SK-N-SH treated with all-trans-retinoic acid at 6 μM for 48 hours (cell line): ENCODE results near the gene RHBDL2.

Experiments used
- BACH2 ChIP-seq: fragments of 250-450 bp; sonication (Bioruptor Pico); IDR thresholded peaks from 2 replicates; pipeline ENCODE4 v1.9.0; 2021; ENCODE audit warnings: mild to moderate bottlenecking, borderline replicate concordance
- ESRRG ChIP-seq: fragments of 250-450 bp; sonication (Bioruptor Pico); IDR thresholded peaks from 2 replicates; pipeline ENCODE4 v1.6.1; 2021; ENCODE audit warnings: mild to moderate bottlenecking
- GLIS3 ChIP-seq: fragments of 250-450 bp; sonication (Bioruptor Pico); IDR thresholded peaks from 2 replicates; pipeline ENCODE4 v1.5.0; 2020; ENCODE audit warnings: mild to moderate bottlenecking, moderate library complexity
- ISL1 ChIP-seq: fragments of 250-450 bp; sonication (Bioruptor Pico); IDR thresholded peaks from 2 replicates; pipeline ENCODE4 v2.1.2; 2022; ENCODE audit warnings: mild to moderate bottlenecking, moderate library complexity
- ZFP30 ChIP-seq: fragments of 450-650 bp; formaldehyde crosslinking; IDR thresholded peaks from 2 replicates; pipeline ENCODE4 v1.5.0; 2022; ENCODE audit warnings: mild to moderate bottlenecking, moderate library complexity
- ZNF565 ChIP-seq: fragments of 450-650 bp; formaldehyde crosslinking; conservative IDR thresholded peaks from 2 replicates; pipeline ENCODE4 v1.5.0; 2020; ENCODE audit warnings: low read depth, mild to moderate bottlenecking, moderate library complexity
- TF ChIP-seq, protein P1 (sequence below): fragments of 250-450 bp; sonication (Bioruptor Pico); IDR thresholded peaks from 2 replicates; pipeline ENCODE4 v1.5.0; 2020; ENCODE audit warnings: mild to moderate bottlenecking, moderate library complexity
- TF ChIP-seq, protein P2 (sequence below): fragments of 250-450 bp; sonication (Bioruptor Pico); IDR thresholded peaks from 2 replicates; pipeline ENCODE4 v1.8.0; 2021; ENCODE audit warnings: low read depth, mild to moderate bottlenecking, moderate library complexity, borderline replicate concordance

DNA sequence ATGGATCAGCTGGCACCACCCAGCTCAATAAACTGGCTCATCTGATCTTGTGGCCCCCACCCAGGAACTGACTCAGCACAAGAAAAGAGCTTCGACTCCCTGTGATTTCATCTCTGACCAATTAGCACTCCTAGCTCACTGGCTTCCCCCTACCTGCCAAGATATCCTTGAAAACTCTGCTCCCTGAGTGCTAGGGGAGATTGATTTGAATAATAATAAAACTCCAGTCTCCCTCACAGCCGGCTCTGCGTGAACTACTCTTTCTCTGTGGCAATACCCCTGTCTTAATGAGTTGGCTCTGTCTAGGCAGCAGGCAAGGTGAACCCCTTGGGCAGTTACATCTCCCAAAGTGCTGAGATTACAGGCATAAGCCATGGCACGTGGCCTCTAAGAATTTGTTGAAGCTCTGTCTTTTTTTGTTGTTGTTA, 11.8 kb upstream of the RHBDL2 start:
- no peak for TF ChIP-seq ESRRG (CRISPR knock-in tag)
- TF ChIP-seq, protein P1, sequence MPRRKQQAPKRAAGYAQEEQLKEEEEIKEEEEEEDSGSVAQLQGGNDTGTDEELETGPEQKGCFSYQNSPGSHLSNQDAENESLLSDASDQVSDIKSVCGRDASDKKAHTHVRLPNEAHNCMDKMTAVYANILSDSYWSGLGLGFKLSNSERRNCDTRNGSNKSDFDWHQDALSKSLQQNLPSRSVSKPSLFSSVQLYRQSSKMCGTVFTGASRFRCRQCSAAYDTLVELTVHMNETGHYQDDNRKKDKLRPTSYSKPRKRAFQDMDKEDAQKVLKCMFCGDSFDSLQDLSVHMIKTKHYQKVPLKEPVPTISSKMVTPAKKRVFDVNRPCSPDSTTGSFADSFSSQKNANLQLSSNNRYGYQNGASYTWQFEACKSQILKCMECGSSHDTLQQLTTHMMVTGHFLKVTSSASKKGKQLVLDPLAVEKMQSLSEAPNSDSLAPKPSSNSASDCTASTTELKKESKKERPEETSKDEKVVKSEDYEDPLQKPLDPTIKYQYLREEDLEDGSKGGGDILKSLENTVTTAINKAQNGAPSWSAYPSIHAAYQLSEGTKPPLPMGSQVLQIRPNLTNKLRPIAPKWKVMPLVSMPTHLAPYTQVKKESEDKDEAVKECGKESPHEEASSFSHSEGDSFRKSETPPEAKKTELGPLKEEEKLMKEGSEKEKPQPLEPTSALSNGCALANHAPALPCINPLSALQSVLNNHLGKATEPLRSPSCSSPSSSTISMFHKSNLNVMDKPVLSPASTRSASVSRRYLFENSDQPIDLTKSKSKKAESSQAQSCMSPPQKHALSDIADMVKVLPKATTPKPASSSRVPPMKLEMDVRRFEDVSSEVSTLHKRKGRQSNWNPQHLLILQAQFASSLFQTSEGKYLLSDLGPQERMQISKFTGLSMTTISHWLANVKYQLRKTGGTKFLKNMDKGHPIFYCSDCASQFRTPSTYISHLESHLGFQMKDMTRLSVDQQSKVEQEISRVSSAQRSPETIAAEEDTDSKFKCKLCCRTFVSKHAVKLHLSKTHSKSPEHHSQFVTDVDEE (CRISPR knock-in tag): no peak
- no peak for TF ChIP-seq GLIS3 (CRISPR knock-in tag)
- no peak for TF ChIP-seq ZNF565 (CRISPR knock-in tag)
- no peak for TF ChIP-seq BACH2 (CRISPR knock-in tag)
- TF ChIP-seq, protein P2, sequence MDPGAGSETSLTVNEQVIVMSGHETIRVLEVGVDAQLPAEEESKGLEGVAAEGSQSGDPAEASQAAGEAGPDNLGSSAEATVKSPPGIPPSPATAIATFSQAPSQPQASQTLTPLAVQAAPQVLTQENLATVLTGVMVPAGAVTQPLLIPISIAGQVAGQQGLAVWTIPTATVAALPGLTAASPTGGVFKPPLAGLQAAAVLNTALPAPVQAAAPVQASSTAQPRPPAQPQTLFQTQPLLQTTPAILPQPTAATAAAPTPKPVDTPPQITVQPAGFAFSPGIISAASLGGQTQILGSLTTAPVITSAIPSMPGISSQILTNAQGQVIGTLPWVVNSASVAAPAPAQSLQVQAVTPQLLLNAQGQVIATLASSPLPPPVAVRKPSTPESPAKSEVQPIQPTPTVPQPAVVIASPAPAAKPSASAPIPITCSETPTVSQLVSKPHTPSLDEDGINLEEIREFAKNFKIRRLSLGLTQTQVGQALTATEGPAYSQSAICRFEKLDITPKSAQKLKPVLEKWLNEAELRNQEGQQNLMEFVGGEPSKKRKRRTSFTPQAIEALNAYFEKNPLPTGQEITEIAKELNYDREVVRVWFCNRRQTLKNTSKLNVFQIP (CRISPR knock-in tag): no peak
- no peak for TF ChIP-seq ISL1
- no peak for TF ChIP-seq ZFP30 (CRISPR knock-in tag)
